GM12875 (cell line): ENCODE data around the gene CUEDC1.

Experiments used
- H3K4me3 ChIP-seq: one replicate; pipeline ENCODE4 v1.5.1; 2011; ENCODE audit warnings: low read depth, low read length, control low read depth
- TF ChIP-seq, protein P1 (sequence below): IDR thresholded peaks from 2 replicates; pipeline ENCODE4 v1.5.1; 2011; ENCODE audit warnings: low read depth, mild to moderate bottlenecking, control low read depth, inconsistent platforms, low read length, moderate library complexity, borderline replicate concordance; ENCODE audit not compliant: insufficient read depth

CUEDC1 gene

DNA sequence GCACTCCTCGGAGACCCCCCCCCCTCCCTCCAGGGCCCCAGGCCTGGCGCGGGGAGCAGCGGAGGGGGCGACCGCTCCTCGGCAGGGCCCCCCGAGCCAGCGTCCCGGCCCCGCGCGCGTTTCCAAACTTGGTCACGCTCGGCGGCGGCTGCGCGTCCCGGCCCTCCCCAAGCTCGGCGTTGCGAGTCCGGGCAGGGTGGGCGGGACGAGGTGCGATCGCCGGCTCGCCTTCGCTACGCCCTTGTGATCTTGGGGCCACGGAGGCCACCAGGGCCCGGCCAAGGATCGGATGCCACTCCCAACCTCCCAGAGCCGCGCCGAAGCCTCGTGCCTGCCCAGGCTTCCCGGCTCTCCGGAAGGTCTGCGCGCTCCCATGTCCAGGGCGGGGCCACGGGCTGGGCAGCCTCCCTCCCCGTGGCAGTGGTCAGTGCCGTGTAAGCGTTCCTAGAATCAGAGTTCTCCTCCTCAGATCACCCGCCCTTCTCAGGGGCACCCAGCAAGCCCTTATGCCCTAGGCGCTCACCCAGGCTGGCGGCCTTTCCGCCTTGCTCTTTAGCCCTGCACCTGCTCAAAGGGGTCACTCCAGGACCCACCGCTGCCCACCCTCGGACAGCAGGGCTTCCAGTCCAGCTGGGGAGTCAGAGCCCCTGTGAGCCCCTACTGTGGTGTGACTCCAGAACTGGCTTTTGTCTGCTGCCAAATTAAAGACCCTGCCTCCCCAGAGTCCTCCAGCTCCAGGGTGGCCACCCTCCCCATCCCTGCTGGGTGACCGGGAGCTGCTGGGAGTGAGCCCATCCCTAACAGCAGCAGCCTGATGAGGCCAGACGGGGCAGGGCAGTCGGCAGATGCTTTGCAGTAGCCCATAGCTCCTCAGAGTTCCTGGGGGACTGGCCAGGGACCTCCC lies 93.2 kb downstream of the CUEDC1 start:
- H3K4me3 ChIP-seq = no peak overlapping the region
- TF ChIP-seq, protein P1, sequence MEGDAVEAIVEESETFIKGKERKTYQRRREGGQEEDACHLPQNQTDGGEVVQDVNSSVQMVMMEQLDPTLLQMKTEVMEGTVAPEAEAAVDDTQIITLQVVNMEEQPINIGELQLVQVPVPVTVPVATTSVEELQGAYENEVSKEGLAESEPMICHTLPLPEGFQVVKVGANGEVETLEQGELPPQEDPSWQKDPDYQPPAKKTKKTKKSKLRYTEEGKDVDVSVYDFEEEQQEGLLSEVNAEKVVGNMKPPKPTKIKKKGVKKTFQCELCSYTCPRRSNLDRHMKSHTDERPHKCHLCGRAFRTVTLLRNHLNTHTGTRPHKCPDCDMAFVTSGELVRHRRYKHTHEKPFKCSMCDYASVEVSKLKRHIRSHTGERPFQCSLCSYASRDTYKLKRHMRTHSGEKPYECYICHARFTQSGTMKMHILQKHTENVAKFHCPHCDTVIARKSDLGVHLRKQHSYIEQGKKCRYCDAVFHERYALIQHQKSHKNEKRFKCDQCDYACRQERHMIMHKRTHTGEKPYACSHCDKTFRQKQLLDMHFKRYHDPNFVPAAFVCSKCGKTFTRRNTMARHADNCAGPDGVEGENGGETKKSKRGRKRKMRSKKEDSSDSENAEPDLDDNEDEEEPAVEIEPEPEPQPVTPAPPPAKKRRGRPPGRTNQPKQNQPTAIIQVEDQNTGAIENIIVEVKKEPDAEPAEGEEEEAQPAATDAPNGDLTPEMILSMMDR = no peak

DNA sequence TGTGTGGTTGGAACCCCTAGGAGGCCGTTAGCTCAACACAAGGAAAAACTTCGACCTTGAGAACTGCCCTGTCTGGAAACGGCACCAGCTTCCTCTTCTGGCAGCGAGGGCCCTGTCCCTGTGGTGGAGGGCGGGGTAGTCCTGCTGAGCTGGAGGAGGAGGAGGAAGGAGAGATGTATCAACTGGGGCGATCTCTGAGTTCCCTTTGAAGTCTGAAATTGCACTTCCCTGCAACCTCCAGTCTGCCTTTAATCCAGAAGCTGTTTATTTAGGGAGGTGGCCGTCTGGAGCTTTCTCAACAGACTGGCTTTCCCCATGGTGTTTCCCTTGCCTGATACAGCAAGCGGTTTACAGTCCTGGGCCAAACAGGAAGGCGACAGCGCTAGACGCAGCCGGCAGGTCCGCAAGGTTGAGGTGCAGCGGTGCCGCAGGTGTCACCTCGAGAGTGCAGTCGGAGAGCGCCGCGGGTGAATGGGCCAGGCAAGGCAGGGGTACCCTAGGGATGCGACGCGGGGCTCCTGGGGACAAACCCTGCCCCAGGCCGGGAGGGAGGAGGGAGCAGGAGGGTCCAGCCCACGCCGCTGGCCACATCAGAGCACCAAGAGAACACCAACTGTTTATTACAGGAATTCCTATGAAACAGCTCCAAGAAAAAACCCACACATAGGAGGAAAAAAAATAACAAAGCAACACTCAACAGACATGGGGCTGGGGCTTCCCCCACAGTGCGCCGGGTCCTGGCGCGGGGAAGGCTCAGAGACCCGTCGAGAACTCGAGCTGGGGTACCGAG lies 94.0 kb downstream of the CUEDC1 start:
- TF ChIP-seq, protein P1 = no peak
- H3K4me3 ChIP-seq = no peak overlapping the region

DNA sequence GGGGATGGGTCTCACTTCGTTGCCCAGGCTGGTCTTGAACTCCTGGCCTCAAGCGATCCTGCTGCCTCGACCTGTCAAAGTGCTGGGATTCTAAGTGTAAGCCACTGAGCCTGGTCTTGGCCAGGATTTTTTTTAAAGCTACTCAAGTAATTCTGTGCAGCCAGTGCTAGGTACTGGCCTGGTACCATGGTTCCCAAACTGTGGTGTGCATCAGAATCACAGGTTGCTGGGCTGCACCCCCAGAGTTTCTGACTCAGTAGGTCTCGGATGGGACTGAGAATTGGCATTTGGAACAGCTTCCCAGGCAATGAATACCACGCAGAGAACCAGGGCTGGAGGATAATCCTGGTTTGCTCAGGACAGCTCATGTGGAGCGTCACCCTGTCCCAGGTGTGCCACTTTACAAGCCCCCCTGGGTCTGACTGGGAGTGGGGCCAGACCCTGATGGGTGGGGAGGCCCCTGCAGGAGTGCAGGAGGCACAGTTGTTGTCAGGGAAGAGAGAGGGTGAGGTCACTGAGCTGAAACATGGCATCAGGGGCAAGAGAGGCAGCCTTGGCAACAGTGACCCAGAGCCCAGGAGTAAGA lies 94.7 kb downstream of the CUEDC1 start:
- H3K4me3 ChIP-seq = no peak overlapping the region
- TF ChIP-seq, protein P1 = no peak

DNA sequence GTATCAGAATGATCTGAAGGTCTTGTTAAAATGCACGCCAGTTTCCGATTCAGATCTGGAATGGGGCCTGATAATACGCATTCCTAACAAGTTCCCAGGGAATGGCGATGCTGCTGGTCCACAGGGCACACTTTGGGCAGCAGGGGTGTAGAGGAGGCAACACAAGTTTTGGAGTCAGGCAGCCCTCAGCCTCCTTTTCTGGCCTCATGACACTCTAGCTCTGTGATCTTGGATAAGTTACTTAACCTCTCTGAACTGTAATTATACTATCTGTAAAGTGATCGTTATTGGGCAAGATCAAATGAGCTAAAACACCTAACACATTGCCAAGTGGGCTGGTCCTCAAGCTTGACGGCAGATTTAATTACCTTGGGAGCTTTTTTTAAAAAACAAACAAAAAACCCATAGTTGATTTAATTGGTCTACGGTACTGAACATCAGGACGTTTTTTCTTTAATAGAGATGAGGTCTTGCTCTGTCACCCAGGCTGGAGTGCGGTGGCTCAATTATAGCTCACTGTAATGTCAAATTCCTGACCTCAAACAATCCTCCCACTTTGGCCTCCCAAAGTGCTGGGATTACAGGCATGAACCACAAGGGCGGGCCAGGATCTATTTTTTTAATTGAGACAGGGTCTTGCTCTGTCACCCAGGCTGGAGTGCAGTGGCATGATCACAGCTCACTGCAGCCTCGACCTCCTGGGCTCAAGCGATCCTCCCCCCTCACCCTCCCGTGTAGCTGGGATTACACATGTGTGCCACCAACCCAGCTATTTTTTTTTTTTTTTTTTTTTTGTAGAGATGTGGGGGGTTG lies 95.4 kb downstream of the CUEDC1 start:
- TF ChIP-seq, protein P1 = no peak
- no peak overlapping the region for H3K4me3 ChIP-seq

DNA sequence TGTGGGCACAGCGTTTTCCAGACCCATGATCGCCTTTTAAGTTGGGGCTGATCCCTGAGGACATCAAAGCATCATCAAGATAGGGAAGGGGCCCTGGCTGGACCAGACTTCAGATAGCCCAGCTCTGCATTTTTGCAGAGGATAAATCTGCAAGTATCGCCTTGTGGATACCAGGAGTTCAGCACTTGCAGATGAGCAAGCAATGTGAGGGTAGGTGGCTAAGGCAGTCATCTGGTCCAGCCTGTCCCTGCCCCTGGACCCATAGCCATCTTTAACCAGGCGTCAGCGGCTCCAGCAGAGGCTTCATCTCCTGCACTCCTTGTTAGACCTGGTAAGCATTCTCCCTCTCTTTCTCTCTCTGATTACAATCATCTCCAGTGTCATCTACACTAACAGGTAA lies 96.4 kb downstream of the CUEDC1 start:
- TF ChIP-seq, protein P1 = no peak
- H3K4me3 ChIP-seq = no peak overlapping the region

DNA sequence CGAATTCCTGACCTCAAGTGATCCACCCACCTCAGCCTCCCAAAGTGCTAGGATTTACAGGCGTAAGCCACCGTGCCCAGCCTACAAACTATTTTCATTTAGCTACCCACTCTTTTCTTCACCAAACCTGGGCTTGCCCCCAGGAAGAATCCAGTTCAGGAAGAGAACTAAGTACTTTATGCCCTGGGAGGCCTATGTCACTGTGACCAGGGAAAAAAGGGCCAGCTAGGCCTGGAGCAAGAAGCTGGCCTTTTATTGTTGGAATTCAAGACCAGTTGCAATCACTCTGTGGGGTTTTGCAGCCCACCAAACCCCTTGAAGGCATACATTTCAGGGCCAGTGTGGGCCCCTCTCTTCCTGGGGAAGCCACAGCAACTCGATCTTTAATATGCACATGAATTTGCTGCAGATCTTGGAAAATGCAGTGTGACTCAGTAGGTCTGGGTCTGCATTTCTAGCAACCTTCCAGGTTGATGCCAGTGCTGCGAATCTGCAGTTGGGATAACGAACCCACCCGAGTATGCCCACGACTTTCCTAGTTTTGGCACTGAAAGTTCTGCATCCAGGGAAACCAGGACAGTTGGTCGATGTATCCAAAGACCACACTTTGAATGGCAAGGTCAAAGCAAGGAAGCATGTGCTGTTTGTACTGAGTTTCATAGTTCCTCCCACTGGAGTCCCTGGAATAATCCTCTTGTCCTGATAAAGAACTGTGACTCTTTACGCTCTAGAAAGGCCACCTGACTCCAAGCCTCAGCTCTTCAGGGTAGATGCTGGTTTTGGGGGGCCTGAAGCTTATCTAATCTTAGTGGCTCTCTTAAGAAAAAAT lies 98.2 kb downstream of the CUEDC1 start:
- TF ChIP-seq, protein P1 = no peak
- H3K4me3 ChIP-seq = no peak overlapping the region
